ENCODE measurements around the gene FAXDC2.

GRCh38 chr5:154819546-154819945 lies 30.9 kb downstream of the FAXDC2 start:
- no peak for TF ChIP-seq CTCF (IDR thresholded peaks at IDR 0.05 in 8 of 11, conservative IDR thresholded peaks at IDR 0.05 in 3 of 11)
- TF ChIP-seq POLR2AphosphoS5 (IDR thresholded peaks at IDR 0.05): no peak
